Measurements from ENCODE around the gene VENTX.
"Not testable (repeated sequence)": the region's sequence is repeated elsewhere in the genome, so short reads cannot be mapped to it uniquely, and the experiment has no call there.

VENTX gene

GRCh38 chr10:133261726-133262325, 24.2 kb downstream of the VENTX start:
- ATAC-seq = peak; percentile 44
- no peak for TF ChIP-seq TSHZ2 (CRISPR knock-in tag; IDR thresholded peaks at IDR 0.05)
- no peak for TF ChIP-seq ZNF8 (CRISPR knock-in tag; IDR thresholded peaks at IDR 0.05)
- no peak for TF ChIP-seq ZFP3 (CRISPR knock-in tag; IDR thresholded peaks at IDR 0.05)
- TF ChIP-seq CSDC2 (CRISPR knock-in tag; IDR thresholded peaks at IDR 0.05) = no peak
- TF ChIP-seq ESRRG (CRISPR knock-in tag; IDR thresholded peaks at IDR 0.05) = no peak
- TF ChIP-seq ZC3H10 (CRISPR knock-in tag; IDR thresholded peaks at IDR 0.05) = no peak
- TF ChIP-seq RARB (CRISPR knock-in tag; IDR thresholded peaks at IDR 0.05) = no peak
- TF ChIP-seq PPARA (CRISPR knock-in tag; IDR thresholded peaks at IDR 0.05; ENCODE audit: borderline replicate concordance) = no peak
- TF ChIP-seq BACH2 (CRISPR knock-in tag; IDR thresholded peaks at IDR 0.05; ENCODE audit: borderline replicate concordance) = no peak
- TF ChIP-seq TCF4 (CRISPR knock-in tag; IDR thresholded peaks at IDR 0.05; ENCODE audit: borderline replicate concordance) = no peak
- no peak for TF ChIP-seq CSRNP3 (CRISPR knock-in tag; IDR thresholded peaks at IDR 0.05)
- no peak for TF ChIP-seq ISL1 (CRISPR knock-in tag; IDR thresholded peaks at IDR 0.05)
- no peak for TF ChIP-seq ZNF565 (CRISPR knock-in tag; conservative IDR thresholded peaks at IDR 0.05; ENCODE audit: low read depth)
- no peak for TF ChIP-seq ARNTL (CRISPR knock-in tag; IDR thresholded peaks at IDR 0.05; ENCODE audit: borderline replicate concordance, low read depth)
- TF ChIP-seq POU6F1 (CRISPR knock-in tag; IDR thresholded peaks at IDR 0.05; ENCODE audit: borderline replicate concordance, low read depth) = no peak
- TF ChIP-seq TOX (CRISPR knock-in tag; IDR thresholded peaks at IDR 0.05; ENCODE audit: borderline replicate concordance) = no peak
- TF ChIP-seq OSR1 (CRISPR knock-in tag; IDR thresholded peaks at IDR 0.05) = no peak
- TF ChIP-seq SNAI2 (CRISPR knock-in tag; IDR thresholded peaks at IDR 0.05) = no peak

- TF ChIP-seq RARB (CRISPR knock-in tag; IDR thresholded peaks at IDR 0.05) = no peak
- no peak for TF ChIP-seq ISL1 (CRISPR knock-in tag; IDR thresholded peaks at IDR 0.05)
- TF ChIP-seq PPARA (CRISPR knock-in tag; IDR thresholded peaks at IDR 0.05; ENCODE audit: borderline replicate concordance) = no peak
- TF ChIP-seq GLIS3 (CRISPR knock-in tag; IDR thresholded peaks at IDR 0.05) = no peak
- no peak for TF ChIP-seq SNAI2 (CRISPR knock-in tag; IDR thresholded peaks at IDR 0.05)
- TF ChIP-seq ESRRG (CRISPR knock-in tag; IDR thresholded peaks at IDR 0.05) = no peak
- TF ChIP-seq BACH2 (CRISPR knock-in tag; IDR thresholded peaks at IDR 0.05; ENCODE audit: borderline replicate concordance) = no peak
- no peak for TF ChIP-seq ZFP30 (CRISPR knock-in tag; IDR thresholded peaks at IDR 0.05)
- no peak for ATAC-seq
These were observed 25.0 kb downstream of the VENTX start for GRCh38 chr10:133262696-133263095.

GRCh38 chr10:133263674-133264073, 26.0 kb downstream of the VENTX start:
- ATAC-seq = no peak
- TF ChIP-seq ZNF565 (CRISPR knock-in tag; conservative IDR thresholded peaks at IDR 0.05; ENCODE audit: low read depth) (no peak), POU6F1 (CRISPR knock-in tag; IDR thresholded peaks at IDR 0.05; ENCODE audit: borderline replicate concordance, low read depth) (no peak), TCF4 (CRISPR knock-in tag; IDR thresholded peaks at IDR 0.05; ENCODE audit: borderline replicate concordance) (no peak), ESRRG (CRISPR knock-in tag; IDR thresholded peaks at IDR 0.05) (no peak), ZC3H10 (CRISPR knock-in tag; IDR thresholded peaks at IDR 0.05) (no peak)

- no peak for TF ChIP-seq BACH2 (CRISPR knock-in tag; IDR thresholded peaks at IDR 0.05; ENCODE audit: borderline replicate concordance)
- no peak for TF ChIP-seq ZFP30 (CRISPR knock-in tag; IDR thresholded peaks at IDR 0.05)
- no peak for TF ChIP-seq TOX (CRISPR knock-in tag; IDR thresholded peaks at IDR 0.05; ENCODE audit: borderline replicate concordance)
- TF ChIP-seq ZFP3 (CRISPR knock-in tag; IDR thresholded peaks at IDR 0.05) = no peak
- no peak for TF ChIP-seq ZNF565 (CRISPR knock-in tag; conservative IDR thresholded peaks at IDR 0.05; ENCODE audit: low read depth)
- no peak for TF ChIP-seq PPARA (CRISPR knock-in tag; IDR thresholded peaks at IDR 0.05; ENCODE audit: borderline replicate concordance)
- no peak for TF ChIP-seq SNAI2 (CRISPR knock-in tag; IDR thresholded peaks at IDR 0.05)
- no peak for TF ChIP-seq ZNF8 (CRISPR knock-in tag; IDR thresholded peaks at IDR 0.05)
- TF ChIP-seq CREB5 (CRISPR knock-in tag; IDR thresholded peaks at IDR 0.05; ENCODE audit: low read depth) = no peak
- ATAC-seq = no peak
These were observed 26.8 kb downstream of the VENTX start for GRCh38 chr10:133264461-133264860.

- ATAC-seq = not testable (repeated sequence)
These were observed 27.4 kb downstream of the VENTX start for GRCh38 chr10:133265052-133265451.

Measured in SK-N-SH treated with all-trans-retinoic acid at 6 μM for 48 hours (cell line).